ENCODE measurements around the gene SLC15A1.

SLC15A1 gene

GRCh38 chr13:98689347-98689968, 63.0 kb downstream of the SLC15A1 start:
- no peak overlapping the region for H3K4me3 ChIP-seq (ENCODE audit: low read depth, low read length)
- TF ChIP-seq CTCF (IDR thresholded peaks at IDR 0.05; ENCODE audit: borderline replicate concordance, insufficient read depth, low read depth, low read length) = no peak

DNA sequence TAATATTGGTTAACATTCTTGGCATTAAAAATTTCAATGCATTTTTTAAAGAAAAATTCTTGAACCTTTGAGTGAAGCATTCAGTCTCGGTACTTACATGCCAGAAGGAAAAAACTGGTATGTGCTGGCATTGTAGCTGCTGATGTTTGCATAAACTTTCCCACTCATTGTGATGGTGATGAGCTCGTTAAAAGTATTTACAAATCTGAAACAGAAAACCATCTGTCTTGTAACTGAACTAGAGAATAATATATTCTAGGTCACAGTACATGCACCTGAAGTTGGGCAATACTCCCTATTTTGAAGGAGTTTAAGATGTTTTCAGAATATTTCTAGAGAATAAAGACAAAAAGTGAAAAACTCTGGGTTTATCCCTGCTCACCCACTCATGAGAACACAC, 64.1 kb downstream of the SLC15A1 start:
- no peak overlapping the region for H3K4me3 ChIP-seq (ENCODE audit: low read depth, low read length)
- no peak for TF ChIP-seq CTCF (IDR thresholded peaks at IDR 0.05; ENCODE audit: borderline replicate concordance, insufficient read depth, low read depth, low read length)

GRCh38 chr13:98687319-98687718, 65.2 kb downstream of the SLC15A1 start:
- no peak for TF ChIP-seq CTCF (IDR thresholded peaks at IDR 0.05; ENCODE audit: borderline replicate concordance, insufficient read depth, low read depth, low read length)
- H3K4me3 ChIP-seq (ENCODE audit: low read depth, low read length) = no peak overlapping the region

GRCh38 chr13:98686270-98686669, 66.2 kb downstream of the SLC15A1 start:
- TF ChIP-seq CTCF (IDR thresholded peaks at IDR 0.05; ENCODE audit: borderline replicate concordance, insufficient read depth, low read depth, low read length) = no peak
- H3K4me3 ChIP-seq (ENCODE audit: low read depth, low read length) = no peak overlapping the region

- no peak for TF ChIP-seq CTCF (IDR thresholded peaks at IDR 0.05; ENCODE audit: borderline replicate concordance, insufficient read depth, low read depth, low read length)
- no peak overlapping the region for H3K4me3 ChIP-seq (ENCODE audit: low read depth, low read length)
Measured at GRCh38 chr13:98685146-98685545, 67.3 kb downstream of the SLC15A1 start.

- no peak overlapping the region for H3K4me3 ChIP-seq (ENCODE audit: low read depth, low read length)
- no peak for TF ChIP-seq CTCF (IDR thresholded peaks at IDR 0.05; ENCODE audit: borderline replicate concordance, insufficient read depth, low read depth, low read length)
Measured at GRCh38 chr13:98681049-98681448, 71.4 kb downstream of the SLC15A1 start.

DNA sequence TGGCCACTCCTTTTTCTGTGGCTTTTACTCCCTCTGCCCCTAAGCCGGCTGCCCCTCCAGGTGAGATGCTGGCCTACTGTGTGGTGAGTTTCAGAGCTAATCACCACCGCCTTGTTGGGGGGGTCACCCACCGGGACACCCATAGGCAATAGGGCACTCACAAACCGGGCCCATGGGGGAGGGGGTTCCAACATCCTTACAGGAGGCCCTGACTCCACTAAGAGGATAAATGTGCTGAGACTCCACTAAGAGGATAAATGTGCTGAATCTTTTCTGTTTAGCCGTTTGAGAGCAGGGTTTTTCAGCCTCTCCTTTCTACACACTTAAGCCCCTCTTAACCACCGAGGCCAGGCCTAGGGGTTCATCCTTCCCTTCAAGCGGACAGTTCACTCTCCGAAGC, 73.7 kb downstream of the SLC15A1 start:
- no peak overlapping the region for H3K4me3 ChIP-seq (ENCODE audit: low read depth, low read length)
- no peak for TF ChIP-seq CTCF (IDR thresholded peaks at IDR 0.05; ENCODE audit: borderline replicate concordance, insufficient read depth, low read depth, low read length)

Data from GM12875 (cell line).